Effector CD4-positive, alpha-beta T cell (primary cell): Measurements from ENCODE around the gene ASB7.

ENCODE experiments used
- DNase-seq: peaks from one replicate; pipeline ENCODE4 v3.0.0-alpha.2; 2020

Gene ASB7

DNA sequence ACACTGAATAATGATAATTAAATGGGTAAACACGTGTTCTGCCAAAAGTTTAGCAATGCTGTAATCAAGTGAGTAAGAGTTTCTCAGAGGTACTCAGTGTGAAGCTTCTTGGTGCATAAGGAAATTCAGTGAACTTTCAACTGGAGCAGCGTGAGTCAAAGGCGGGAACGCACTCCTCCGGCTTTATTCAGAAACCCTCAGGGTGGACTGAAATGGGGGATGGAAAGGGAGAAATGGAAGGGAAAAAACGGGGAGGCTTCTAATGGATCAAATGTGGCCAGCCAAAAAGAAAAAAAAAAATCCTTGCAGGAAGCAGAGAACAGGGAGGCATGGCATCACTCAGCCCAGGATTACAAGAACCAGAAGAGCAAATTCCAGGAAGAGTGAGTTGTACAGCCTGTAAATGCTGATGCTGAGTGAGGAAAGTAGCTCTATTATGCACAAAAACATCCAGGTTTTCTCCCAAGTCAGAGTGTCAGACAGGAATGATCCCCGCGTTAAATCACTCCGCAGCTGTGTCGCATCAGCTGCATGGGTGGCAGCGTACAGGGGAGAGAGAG, 85.3 kb downstream of the ASB7 start:
- no peak for DNase-seq

- no peak for DNase-seq
Measured at GRCh38 chr15:100688549-100689120, 86.2 kb downstream of the ASB7 start.

DNA sequence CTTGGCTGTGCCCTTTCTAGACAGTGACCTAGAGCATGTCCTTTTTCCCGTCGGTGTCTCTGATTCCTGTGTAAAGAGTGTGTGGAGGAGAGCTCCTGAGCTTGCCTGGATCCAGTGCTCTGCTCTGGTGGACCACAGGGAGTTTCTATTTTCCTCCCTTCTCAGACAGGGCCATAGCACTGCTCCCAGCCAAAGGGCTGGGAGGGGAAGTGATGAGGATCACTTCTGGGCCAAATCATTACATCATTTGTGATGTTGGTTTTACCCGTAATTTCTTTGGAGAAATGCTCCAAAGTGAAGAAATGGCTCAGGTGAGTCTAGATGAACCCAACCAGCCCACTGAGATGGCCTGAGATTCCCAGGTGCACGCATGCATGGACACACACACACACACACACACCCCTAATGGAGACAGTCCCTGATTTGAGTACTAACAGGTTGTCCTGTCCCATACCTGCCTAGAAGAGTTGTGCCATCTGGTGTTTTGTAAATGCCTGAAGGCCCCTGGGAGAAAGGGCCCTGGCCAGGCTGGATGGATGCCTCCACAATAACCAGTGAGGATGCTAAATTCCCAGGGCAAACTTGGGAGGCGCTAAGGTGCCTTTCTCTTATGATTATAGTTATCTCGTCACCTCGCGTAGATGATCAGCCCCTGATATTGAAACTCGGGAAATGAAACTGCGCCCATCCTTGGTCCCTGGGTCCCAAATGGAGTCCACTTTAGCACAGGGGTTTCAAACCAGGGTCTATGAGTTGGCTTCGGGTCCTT, 86.9 kb downstream of the ASB7 start:
- DNase-seq, result no peak

DNA sequence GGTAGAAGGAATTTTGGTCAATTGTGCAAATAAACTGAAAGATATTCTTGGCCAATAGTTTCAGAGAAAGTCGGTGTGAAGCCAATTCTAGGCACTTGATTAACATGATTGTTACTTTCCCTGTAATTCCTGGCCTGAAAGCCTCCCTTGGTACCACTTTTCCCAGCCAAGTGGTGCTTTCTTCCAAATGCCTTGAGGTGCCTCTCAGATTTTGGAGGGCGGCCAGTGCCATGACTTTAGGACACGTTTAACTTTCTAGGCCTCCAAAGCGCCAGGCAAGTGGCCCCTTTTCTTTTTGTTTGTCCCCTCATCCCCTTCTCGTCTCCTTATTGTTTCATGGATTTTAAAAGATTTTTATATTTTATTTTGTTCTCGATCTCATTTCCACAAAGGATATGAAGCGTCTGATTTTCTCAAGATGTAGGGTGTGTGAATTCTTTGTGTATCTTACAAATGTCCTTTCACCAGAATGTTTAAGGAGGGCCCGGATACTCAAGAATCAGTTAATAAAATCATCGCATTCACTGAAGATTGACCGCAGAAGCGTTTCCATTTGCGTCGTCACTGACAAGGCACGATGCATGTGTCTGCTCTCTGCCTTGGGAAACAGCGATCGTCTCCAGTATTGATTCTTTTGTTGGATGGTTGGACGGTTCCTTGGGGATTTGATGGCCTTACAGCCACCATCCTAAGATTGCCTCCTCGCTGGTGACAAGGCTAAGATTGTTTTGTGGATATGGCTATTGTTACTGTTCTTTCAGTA, 87.8 kb downstream of the ASB7 start:
- no peak for DNase-seq

DNA sequence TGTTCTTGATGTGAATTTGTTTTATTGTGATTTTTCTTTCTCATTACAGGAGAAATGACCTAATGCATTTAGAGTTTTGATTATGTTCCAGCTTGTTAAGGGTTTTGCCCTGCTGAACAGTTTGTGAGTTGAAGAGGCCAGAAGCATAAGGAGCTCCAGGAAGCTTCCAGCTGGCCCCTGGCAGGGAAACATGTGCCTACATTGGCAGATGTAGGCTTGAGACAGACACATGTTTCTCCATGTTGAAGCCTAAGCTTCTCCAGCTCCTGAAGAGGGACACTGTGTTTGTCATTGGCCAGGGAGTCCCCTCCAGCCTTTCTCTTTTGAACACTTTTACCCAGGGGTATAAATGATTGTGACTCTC, 88.4 kb downstream of the ASB7 start:
- no peak for DNase-seq

- DNase-seq, result no peak
Measured at GRCh38 chr15:100691321-100691720, 88.9 kb downstream of the ASB7 start.

GRCh38 chr15:100692246-100692645, 89.9 kb downstream of the ASB7 start:
- DNase-seq, result no peak

DNA sequence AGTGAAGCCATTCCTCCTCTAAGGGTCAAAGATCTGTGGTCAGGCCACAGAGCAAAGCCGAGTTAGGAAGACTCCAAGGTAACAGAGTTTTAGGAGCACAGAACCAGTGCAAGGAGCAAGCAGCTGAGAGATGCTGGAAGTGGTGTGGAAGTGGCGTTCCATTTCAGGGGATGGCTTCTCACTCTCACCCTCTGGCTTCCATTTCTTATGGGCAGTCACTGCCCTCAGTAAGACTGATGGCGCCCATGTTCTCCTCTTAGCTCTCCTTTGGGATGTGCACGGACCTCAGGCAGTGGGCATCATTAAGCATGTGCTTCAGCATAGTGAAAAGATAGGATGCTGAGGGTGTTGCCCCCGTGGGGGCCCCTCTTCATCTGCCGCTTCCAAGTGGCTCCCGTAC, 90.3 kb downstream of the ASB7 start:
- DNase-seq, result no peak

- DNase-seq, result no peak
Measured at GRCh38 chr15:100693451-100693850, 91.1 kb downstream of the ASB7 start.

DNA sequence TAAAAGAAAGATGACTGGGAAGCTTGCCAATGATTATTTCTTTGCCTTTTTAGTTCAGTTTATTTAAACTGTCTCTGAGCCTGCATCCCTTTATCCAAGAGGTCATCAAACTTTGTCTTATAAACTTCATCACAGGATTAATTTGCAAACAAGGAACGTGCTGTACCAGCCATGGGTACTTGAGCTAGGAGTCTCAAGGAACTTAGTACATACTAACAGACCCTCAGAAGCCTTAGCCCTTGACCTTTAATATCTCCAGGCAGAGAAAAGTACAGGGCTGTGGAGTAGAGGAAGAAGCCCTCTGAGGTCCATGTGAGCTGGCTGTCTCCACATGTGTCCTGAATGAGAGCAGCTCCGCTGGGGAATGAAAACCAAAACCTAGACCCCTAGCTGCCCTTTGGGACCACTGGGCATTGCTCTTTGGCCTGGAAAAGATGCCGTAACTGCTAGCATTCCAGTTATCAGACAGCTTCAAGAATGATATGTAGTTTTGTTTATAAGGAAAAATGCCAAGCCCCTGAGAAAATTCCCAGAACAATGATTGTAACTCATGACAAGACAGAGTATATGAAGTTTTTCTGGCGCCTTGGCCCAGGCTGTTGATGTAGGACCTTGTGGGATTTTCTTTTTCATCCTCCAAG, 92.1 kb downstream of the ASB7 start:
- DNase-seq, result no peak

DNA sequence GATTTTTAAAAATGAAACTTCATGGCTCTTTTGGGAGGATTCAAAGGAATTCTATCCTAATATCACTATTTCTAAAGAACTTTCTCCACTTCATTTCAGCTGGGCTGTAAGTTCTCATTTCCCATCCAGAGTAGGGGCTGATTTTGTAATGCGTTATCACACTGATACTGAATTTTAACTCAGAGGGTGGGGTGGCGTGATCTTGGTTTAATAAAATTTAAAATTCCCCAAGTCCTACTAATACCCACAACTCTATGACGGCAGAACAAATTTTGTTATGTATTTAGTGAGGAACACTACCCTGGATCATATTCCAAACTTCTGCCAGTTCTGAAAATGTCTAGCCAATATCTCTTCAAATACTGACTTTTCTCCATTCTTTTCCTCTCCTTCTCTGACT, 92.7 kb downstream of the ASB7 start:
- DNase-seq, result no peak

DNA sequence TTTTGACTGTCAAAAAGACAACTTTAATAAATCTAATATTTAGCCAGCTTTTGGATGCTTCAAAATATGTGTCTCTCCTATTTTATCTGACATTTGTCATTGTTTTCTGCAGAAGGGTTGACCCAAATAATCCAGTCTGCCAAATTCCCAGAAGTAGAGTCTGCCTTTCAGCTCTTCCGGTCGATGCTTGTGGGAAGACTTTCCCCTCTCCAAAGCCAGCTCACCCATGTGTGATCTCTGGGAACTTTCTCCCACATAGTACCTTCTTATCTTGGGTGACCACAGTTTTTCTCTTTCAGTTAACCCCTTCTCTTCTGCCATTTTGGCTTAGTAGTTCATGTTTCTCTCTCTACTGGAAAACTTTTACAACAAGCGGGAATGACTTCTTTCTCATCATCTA, 94.1 kb downstream of the ASB7 start:
- no peak for DNase-seq
